RPMI7951 (cell line): Measurements from ENCODE around the gene HOXD11. TPM values are rescaled to one million over a fixed set of nuclear protein-coding genes. Genes with fewer than 3 reads are reported as not detected.
A peak's percentile ranks its signal among the peaks of the same experiment; 100 is the strongest.

Experiments used
- DNase-seq: peaks from one replicate; pipeline ENCODE4 v3.0.0-alpha.2; 2012; ENCODE audit warnings: low read depth
- total RNA-seq: library from RNA; depleted of rRNA; stranded (reverse); fragments of >200 nt; shearing (Covaris generic); gene quantifications from 2 replicates; pipeline ENCODE4 v1.2.3, GENCODE V29; 2014

The HOXD11 gene
- total RNA-seq, 1 experiment from 2014 or later: not detected

GRCh38 chr2:176148751-176149421, 41.8 kb downstream of the HOXD11 start:
- no peak for DNase-seq

GRCh38 chr2:176149481-176149938, 42.4 kb downstream of the HOXD11 start:
- no peak for DNase-seq

DNA sequence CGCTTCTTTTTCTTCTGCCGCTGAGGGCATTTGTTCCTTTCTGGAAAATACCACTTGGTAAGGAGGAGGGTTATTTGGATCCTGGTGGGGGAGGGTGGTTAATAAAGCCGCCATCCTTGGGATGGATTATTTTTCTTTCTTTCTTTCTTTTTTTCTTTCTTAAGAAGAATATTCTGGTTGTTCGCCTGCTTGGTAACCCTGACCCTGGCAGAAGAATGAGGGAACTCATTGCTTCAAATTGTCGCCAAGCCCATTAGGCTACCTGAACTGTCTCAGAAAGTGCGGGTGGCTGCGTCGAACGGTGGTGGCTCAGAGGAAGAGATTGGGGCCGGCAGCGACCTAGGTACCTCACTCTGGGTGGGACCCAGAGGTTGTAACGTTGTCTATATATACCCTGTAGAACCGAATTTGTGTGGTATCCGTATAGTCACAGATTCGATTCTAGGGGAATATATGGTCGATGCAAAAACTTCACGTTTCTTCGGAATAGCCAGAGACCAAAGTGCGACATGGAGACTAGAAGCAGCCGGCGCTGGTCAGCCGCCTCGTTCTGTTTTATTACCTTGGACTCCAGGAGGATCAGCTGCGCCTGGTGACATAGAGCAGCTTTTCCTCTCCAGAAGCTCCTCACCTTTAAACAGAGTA, 43.0 kb downstream of the HOXD11 start:
- no peak for DNase-seq

GRCh38 chr2:176150584-176151441, 43.7 kb downstream of the HOXD11 start:
- DNase-seq: no peak

DNA sequence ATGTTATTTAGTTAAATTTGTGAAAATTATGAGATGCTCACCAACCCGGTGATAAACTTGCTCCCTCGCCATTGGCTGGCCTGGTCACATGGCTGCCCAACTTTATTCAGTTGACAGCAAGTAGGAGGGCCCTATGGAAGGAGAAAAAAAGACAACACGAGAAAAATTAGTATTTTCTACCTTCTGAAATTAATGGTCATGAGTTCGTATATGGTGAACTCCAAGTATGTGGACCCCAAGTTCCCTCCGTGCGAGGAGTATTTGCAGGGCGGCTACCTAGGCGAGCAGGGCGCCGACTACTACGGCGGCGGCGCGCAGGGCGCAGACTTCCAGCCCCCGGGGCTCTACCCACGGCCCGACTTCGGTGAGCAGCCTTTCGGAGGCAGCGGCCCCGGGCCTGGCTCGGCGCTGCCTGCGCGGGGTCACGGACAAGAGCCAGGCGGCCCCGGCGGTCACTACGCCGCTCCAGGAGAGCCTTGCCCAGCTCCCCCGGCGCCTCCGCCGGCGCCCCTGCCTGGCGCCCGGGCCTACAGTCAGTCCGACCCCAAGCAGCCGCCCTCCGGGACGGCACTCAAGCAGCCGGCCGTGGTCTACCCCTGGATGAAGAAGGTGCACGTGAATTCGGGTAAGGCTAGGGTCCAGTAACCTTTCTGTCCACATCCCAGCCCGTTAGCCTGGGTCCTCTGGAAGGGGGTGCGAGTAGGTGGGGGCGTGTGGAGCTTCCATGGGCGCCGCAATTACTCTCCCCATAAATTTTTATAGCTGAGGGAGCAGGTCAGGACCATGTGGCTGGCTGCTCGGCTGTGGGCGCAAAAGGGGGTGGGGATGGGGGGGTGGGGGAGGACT, 44.6 kb downstream of the HOXD11 start, which contains the start of gene HOXD4:
Gene HOXD4, plus strand, starts transcription at position 109 of the 846 bp plus-strand sequence. Its CDS starts 84 bp downstream, at position 193.
- peak; percentile 61 for DNase-seq

- peak; percentile 66 for DNase-seq
These were observed 45.5 kb downstream of the HOXD11 start for GRCh38 chr2:176152350-176153181.

- no peak for DNase-seq
These were observed 47.6 kb downstream of the HOXD11 start for GRCh38 chr2:176154576-176155252.

DNA sequence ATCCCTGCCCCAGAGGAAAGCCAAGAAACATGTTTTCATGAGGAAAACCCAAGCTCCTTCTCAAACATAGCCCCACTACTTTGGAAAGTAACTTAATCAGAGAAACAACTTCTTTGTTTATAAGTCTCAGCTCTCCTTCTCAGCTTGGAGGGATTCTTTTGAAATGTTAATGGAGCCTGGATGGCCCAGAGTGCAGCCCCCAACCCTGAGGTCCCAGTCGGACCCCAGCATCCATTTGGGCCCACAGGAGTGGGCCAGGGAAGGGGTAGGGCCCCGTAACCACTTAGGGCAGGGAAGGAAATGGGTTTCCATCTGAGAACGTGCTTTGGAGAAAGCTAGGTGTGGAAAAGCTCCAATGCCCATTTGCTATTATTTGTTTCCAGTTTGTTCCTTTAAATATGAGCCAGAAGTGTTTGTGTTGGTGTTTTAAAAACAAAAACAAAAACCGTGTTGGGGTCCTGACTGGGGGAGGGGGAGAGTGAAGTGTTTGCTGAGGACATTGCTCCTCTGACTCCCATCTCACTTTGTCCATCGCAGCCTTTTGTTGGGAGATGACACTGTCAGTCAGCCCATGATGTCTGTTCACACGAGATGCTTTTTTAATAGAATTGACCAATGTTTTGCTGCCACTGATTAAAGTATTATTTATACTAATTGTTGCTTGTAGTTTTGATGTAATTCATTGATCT, 48.4 kb downstream of the HOXD11 start:
- no peak for DNase-seq

DNA sequence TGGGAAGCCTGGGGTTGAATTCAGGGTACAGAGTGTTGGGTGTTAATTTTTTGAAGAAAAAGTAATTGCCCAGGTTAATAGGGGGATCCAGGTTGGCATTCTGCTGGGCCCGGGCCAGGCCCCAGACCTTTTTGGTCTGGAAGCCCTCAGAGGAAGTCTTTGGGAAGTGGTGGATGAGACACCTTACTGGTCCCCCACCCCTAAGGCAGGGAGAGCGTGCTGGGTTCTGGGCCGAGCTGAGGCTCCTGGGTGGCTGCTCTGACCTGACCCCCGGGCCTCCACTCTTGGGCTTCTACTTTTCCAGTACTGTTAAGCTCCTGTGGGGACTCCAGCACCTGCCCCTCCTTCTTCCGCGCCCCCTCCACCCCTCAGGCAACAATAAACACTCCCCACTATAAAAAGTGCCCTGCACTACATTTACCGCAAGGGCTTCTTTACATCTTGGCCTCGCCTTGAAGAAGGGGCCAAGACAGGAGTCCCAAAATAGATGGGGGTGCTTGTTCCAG, 49.3 kb downstream of the HOXD11 start:
- DNase-seq: no peak

GRCh38 chr2:176156807-176157498, 49.9 kb downstream of the HOXD11 start, which contains the start of gene HOXD3:
HOXD3 (plus strand) TSS chr2:176157307; CDS start chr2:176169115, 11,808 bp downstream.
- no peak for DNase-seq

GRCh38 chr2:176157499-176158185, 50.6 kb downstream of the HOXD11 start:
- DNase-seq: no peak

DNA sequence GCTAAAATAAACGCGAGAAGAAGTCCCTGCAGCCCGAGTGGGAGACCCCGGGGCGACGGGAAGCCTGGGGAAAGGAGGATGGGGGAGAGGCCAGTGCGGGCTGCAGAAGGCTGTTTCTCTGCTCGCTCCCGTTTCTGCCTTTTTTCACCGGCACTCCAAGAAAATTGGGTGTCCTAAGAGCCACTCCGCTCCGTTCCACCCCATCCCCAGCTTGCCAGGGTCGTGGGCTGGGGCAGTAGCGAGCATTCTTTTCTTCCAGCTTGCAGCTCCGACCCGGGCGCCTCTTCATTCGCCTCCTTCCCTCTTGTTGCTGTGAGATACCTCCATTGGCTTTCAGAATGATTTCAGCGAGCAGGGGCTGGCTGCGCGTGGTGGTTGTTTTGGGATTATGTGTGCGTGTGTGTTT, 51.1 kb downstream of the HOXD11 start:
- DNase-seq: no peak

- DNase-seq: no peak
These were observed 52.0 kb downstream of the HOXD11 start for GRCh38 chr2:176158855-176159662.
